A549 (cell line): ENCODE results near the gene ITGA5. TPM values are rescaled to one million over a fixed set of nuclear protein-coding genes. Genes with fewer than 3 reads are reported as not detected.

Experiments
- ATAC-seq, 2 experiments: fragments of 200-7000 bp in 1 of 2; fragments of >200 bp in 1 of 2; cut with Nextera tagmentation in 1 of 2; cut with Tn5 transposase in 1 of 2; 3 replicates each; pipeline versions ENCODE4 v1.8.0 to v1.9.1; 2018 to 2020; ENCODE audit warnings: mild to moderate bottlenecking in 1 of 2, moderate library complexity in 1 of 2
- CTCF ChIA-PET: fragments of 300-600 bp; sonication (Branson Sonifier 250); formaldehyde crosslinking; extraction: SDS; loops from one replicate; lab custom pipeline; 2021; ENCODE audit warnings: antibody characterized with exemption, inconsistent platforms; lab: Yijun Ruan, JAX
- POLR2A ChIA-PET: fragments of 350-600 bp; formaldehyde crosslinking; extraction: SDS; loops from one replicate; lab custom pipeline; 2021; ENCODE audit warnings: antibody characterized with exemption, inconsistent platforms; lab: Yijun Ruan, JAX
- DNase-seq, 2 experiments: peaks; one replicate each; pipeline versions ENCODE4 v3.0.0 to v3.0.0-alpha.2; 2011 to 2016; ENCODE audit warnings: low read depth in 1 of 2, low spot score in 1 of 2
- FAIRE-seq: peaks from 2 replicates; lab custom pipeline; 2011; peaks lifted over from hg19 to GRCh38; lab: Jason Lieb, UNC
- H3K27ac ChIP-seq, 2 experiments: fragments of >200 bp; sonication (Bioruptor Twin); formaldehyde crosslinking; 3 replicates each; pipeline ENCODE4 v1.5.1; 2016 to 2017
- H3K4me1 ChIP-seq: fragments of >200 bp; sonication (Bioruptor Twin); formaldehyde crosslinking; 3 replicates; pipeline ENCODE4 v1.6.1; 2016
- H3K4me2 ChIP-seq: fragments of >200 bp; sonication (Bioruptor Twin); formaldehyde crosslinking; 3 replicates; pipeline ENCODE4 v1.6.1; 2016
- H3K4me3 ChIP-seq: fragments of >200 bp; sonication (Bioruptor Twin); formaldehyde crosslinking; 3 replicates; pipeline ENCODE4 v1.5.1; 2016
- H3K9me3 ChIP-seq: fragments of >200 bp; sonication (Bioruptor Twin); formaldehyde crosslinking; 3 replicates; pipeline ENCODE4 v1.6.1; 2016
- ATOH8 ChIP-seq: fragments of 250-450 bp; sonication (Bioruptor Pico); IDR thresholded peaks from 2 replicates; pipeline ENCODE4 v1.5.0; 2020; ENCODE audit warnings: low read depth, mild to moderate bottlenecking, moderate library complexity
- CHD2 ChIP-seq: fragments of 150-350 bp; IDR thresholded peaks from 2 replicates; pipeline ENCODE4 v1.6.1; 2014; ENCODE audit warnings: low read length; ENCODE audit not compliant: partially characterized antibody
- E2F6 ChIP-seq: IDR thresholded peaks from 2 replicates; pipeline ENCODE4 v1.6.1; 2012; ENCODE audit warnings: low read depth, borderline replicate concordance
- EHMT2 ChIP-seq: fragments of 200-600 bp; sonication (generic); IDR thresholded peaks from 2 replicates; pipeline ENCODE4 v1.6.1; 2016; ENCODE audit warnings: antibody characterized with exemption, low read depth, mild to moderate bottlenecking, moderate library complexity
- ELK1 ChIP-seq: fragments of 150-350 bp; IDR thresholded peaks from 2 replicates; pipeline ENCODE4 v1.6.1; 2014; ENCODE audit warnings: low read depth, mild to moderate bottlenecking, low read length
- FOSB ChIP-seq: fragments of 250-450 bp; sonication (Bioruptor Pico); IDR thresholded peaks from 2 replicates; pipeline ENCODE4 v1.5.0; 2020; ENCODE audit warnings: mild to moderate bottlenecking, moderate library complexity
- GATA3 ChIP-seq: IDR thresholded peaks from 2 replicates; pipeline ENCODE4 v1.6.1; 2012; ENCODE audit warnings: borderline replicate concordance
- HEYL ChIP-seq: fragments of 250-450 bp; sonication (Bioruptor Pico); IDR thresholded peaks from 2 replicates; pipeline ENCODE4 v1.8.0; 2021; ENCODE audit warnings: mild to moderate bottlenecking, moderate library complexity
- HOXB13 ChIP-seq: fragments of 250-450 bp; sonication (Bioruptor Pico); IDR thresholded peaks from 2 replicates; pipeline ENCODE4 v1.5.0; 2020; ENCODE audit warnings: low read depth, mild to moderate bottlenecking, moderate library complexity
- JUN ChIP-seq, 2 experiments: fragments of >200 bp; sonication (Bioruptor Twin); formaldehyde crosslinking; IDR thresholded peaks; 2 replicates in 1 of 2; 3 replicates in 1 of 2; pipeline ENCODE4 v1.6.1; 2016 to 2017
- MAFK ChIP-seq: fragments of 450-650 bp; IDR thresholded peaks from 2 replicates; pipeline ENCODE4 v1.6.1; 2014; ENCODE audit not compliant: partially characterized antibody
- MYC ChIP-seq: IDR thresholded peaks from 2 replicates; pipeline ENCODE4 v1.6.1; 2012; ENCODE audit warnings: mild to moderate bottlenecking, inconsistent platforms, low read length, improper control_type of control experiment, borderline replicate concordance
- NFE2L2 ChIP-seq: fragments of 150-350 bp; conservative IDR thresholded peaks from 2 replicates; pipeline ENCODE4 v1.6.1; 2014; ENCODE audit warnings: low read length
- PBX3 ChIP-seq: IDR thresholded peaks from 2 replicates; pipeline ENCODE4 v1.6.1; 2012
- PHF8 ChIP-seq: fragments of 200-600 bp; sonication (generic); IDR thresholded peaks from 2 replicates; pipeline ENCODE4 v1.6.1; 2016; ENCODE audit warnings: low read depth, mild to moderate bottlenecking, antibody characterized with exemption, moderate library complexity, borderline replicate concordance
- POLR2A ChIP-seq: IDR thresholded peaks from 2 replicates; pipeline ENCODE4 v1.6.1; 2012; ENCODE audit warnings: mild to moderate bottlenecking, low read length
- POLR2AphosphoS2 ChIP-seq: conservative IDR thresholded peaks from 2 replicates; pipeline ENCODE4 v1.6.1; 2012; ENCODE audit warnings: low read length, improper control_type of control experiment, inconsistent platforms
- RAD21 ChIP-seq, 2 experiments: fragments of >200 bp in 1 of 2; sonication (Bioruptor Twin) in 1 of 2; formaldehyde crosslinking in 1 of 2; IDR thresholded peaks in 1 of 2; conservative IDR thresholded peaks in 1 of 2; 2 replicates in 1 of 2; 3 replicates in 1 of 2; pipeline ENCODE4 v1.6.1; 2012 to 2018; ENCODE audit warnings: inconsistent platforms in 1 of 2
- RCOR1 ChIP-seq: fragments of 150-350 bp; IDR thresholded peaks from 2 replicates; pipeline ENCODE4 v1.6.1; 2014; ENCODE audit warnings: antibody characterized with exemption, low read length, low read depth
- RFX5 ChIP-seq: fragments of 450-650 bp; IDR thresholded peaks from 2 replicates; pipeline ENCODE4 v1.7.1; 2014; ENCODE audit warnings: antibody characterized with exemption, mild to moderate bottlenecking, moderate library complexity
- TFCP2L1 ChIP-seq: fragments of 250-450 bp; sonication (Bioruptor Pico); IDR thresholded peaks from 2 replicates; pipeline ENCODE4 v1.5.0; 2021; ENCODE audit warnings: mild to moderate bottlenecking
- ZFP36 ChIP-seq: fragments of 450-650 bp; IDR thresholded peaks from 2 replicates; pipeline ENCODE4 v1.6.1; 2014; ENCODE audit warnings: borderline replicate concordance; ENCODE audit not compliant: partially characterized antibody
- ZSCAN20 ChIP-seq: fragments of 250-450 bp; sonication (Bioruptor Pico); IDR thresholded peaks from 2 replicates; pipeline ENCODE4 v1.8.0; 2022; ENCODE audit warnings: mild to moderate bottlenecking, moderate library complexity
- WGBS: methylation state at CpG from one replicate; pipeline ENCODE4 v1.1.6; 2017; ENCODE audit errors: missing lambda C conversion rate; 5-methylcytosine and 5-hydroxymethylcytosine counted together
- polyA plus RNA-seq, 4 experiments: library from polyadenylated mRNA; depleted of rRNA in 3 of 4; stranded (reverse); fragments of >200 nt; fragmentation: RNase III in 1 of 4; extraction: RNeasy Plus Mini Kit Qiagen cat#74134 plus additional on column Dnase treatment in 1 of 4; gene quantifications; 2 replicates in 3 of 4; 3 replicates in 1 of 4; pipeline ENCODE4 v1.2.3, GENCODE V29; 2011 to 2017

ITGA5 gene
- polyA plus RNA-seq, 2 of the 4 experiments (the other 2 are of a cell fraction): 27.2 to 31.7 TPM

GRCh38 chr12:54352891-54353874 is 65.9 kb downstream of the ITGA5 start:
- H3K4me1 ChIP-seq: peaks cover 20% of the 10 kb centered on the region
- ChIA-PET CTCF (interaction anchor here (0.9 to 5.1 kb wide), 17 partner anchors 9 to 139 kb away, joined by 3 to 38 read pairs (median 4); partner anchors contain the start of gene COPZ1), POLR2A (interaction anchor here (0.6 to 1.8 kb wide), 2 partner anchors 17 to 73 kb away, joined by 3 to 4 read pairs; partner anchors contain the start of genes CBX5 and HNRNPA1)
- TF ChIP-seq FOSB (CRISPR knock-in tag): no peak
- no peaks in the 10 kb centered on the region for H3K9me3 ChIP-seq
- no peak overlapping the region for H3K4me2 ChIP-seq
- H3K27ac ChIP-seq: no peak overlapping the region
- no peak overlapping the region for H3K4me3 ChIP-seq
- FAIRE-seq (no peak), ATAC-seq (peak; percentile 12; a peak in 4 of 6 replicates), DNase-seq (no peak)
- 67% methylated on average over 1 of the region's 1 CpG for WGBS

- no peak for DNase-seq
- Histone ChIP-seq H3K27ac (no peak overlapping the region), H3K9me3 (no peaks in the 10 kb centered on the region), H3K4me1 (peaks cover 12% of the 10 kb centered on the region; the same call in 1 of the 3 replicates), H3K4me3 (no peak overlapping the region), H3K4me2 (no peak overlapping the region)
- ATAC-seq: no peak
- ChIA-PET POLR2A (interaction anchor here (0.6 to 1.8 kb wide), 2 partner anchors 16 to 72 kb away, joined by 3 to 4 read pairs; partner anchors contain the start of genes CBX5 and HNRNPA1), CTCF (interaction anchor here (0.7 to 5.1 kb wide), 13 partner anchors 9 to 161 kb away, joined by 3 to 38 read pairs (median 5); partner anchors contain the start of gene COPZ1)
- no peak for FAIRE-seq
- WGBS: 94% methylated on average over 21 of the region's 21 CpGs
- no peak for TF ChIP-seq MYC
- TF ChIP-seq RFX5: no peak
- no peak for TF ChIP-seq CHD2
- TF ChIP-seq NFE2L2: no peak
Observed at GRCh38 chr12:54352022-54352531, 67.0 kb downstream of the ITGA5 start.

GRCh38 chr12:54351341-54351740 is 67.7 kb downstream of the ITGA5 start:
- WGBS: 86% methylated on average over 4 of the region's 4 CpGs
- POLR2A ChIA-PET: interaction anchor here (2.1 kb wide), 1 partner anchor 8 kb away, joined by 6 read pairs; no protein-coding TSS in a partner anchor
- H3K4me3 ChIP-seq: no peak overlapping the region
- H3K9me3 ChIP-seq: no peaks in the 10 kb centered on the region
- FAIRE-seq (no peak), ATAC-seq (no peak)
- peaks cover 12% of the 10 kb centered on the region; the same call in 1 of the 3 replicates for H3K4me1 ChIP-seq
- no peak overlapping the region for H3K4me2 ChIP-seq
- TF ChIP-seq RAD21 (conservative IDR thresholded peaks at IDR 0.05 in 1 of 2, IDR thresholded peaks at IDR 0.05 in 1 of 2) (no peak), EHMT2 (no peak), TFCP2L1 (CRISPR knock-in tag) (no peak), HEYL (CRISPR knock-in tag) (no peak), MAFK (no peak), E2F6 (no peak), POLR2AphosphoS2 (no peak)
- TF ChIP-seq, all 56 proteins: peak for 0
- no peak for DNase-seq
- H3K27ac ChIP-seq: no peak overlapping the region
- CTCF ChIA-PET: interaction anchor here (0.8 to 5.1 kb wide), 12 partner anchors 8 to 159 kb away, joined by 3 to 38 read pairs (median 5); no protein-coding TSS in a partner anchor

GRCh38 chr12:54350743-54351142 is 68.3 kb downstream of the ITGA5 start:
- CTCF ChIA-PET: interaction anchor here (0.7 to 5.1 kb wide), 11 partner anchors 11 to 159 kb away, joined by 3 to 38 read pairs (median 4); no protein-coding TSS in a partner anchor
- TF ChIP-seq PHF8 (no peak), JUN (IDR thresholded peaks at IDR 0.05) (no peak), ELK1 (no peak), MYC (no peak), ATOH8 (no peak), MAFK (no peak), GATA3 (no peak), RCOR1 (no peak), HOXB13 (no peak), PBX3 (no peak), POLR2A (no peak), ZSCAN20 (no peak), ZFP36 (no peak)

More at GRCh38 chr12:54350743-54351142, 68.3 kb downstream of the ITGA5 start:
- POLR2A ChIA-PET: interaction anchor here (2.1 kb wide), 1 partner anchor 9 kb away, joined by 6 read pairs; no protein-coding TSS in a partner anchor
- FAIRE-seq (no peak), DNase-seq (no peak), ATAC-seq (no peak)
- Histone ChIP-seq H3K4me1 (peaks cover 12% of the 10 kb centered on the region; the same call in 1 of the 3 replicates), H3K4me3 (no peak overlapping the region), H3K27ac (no peak overlapping the region), H3K9me3 (no peaks in the 10 kb centered on the region), H3K4me2 (no peak overlapping the region)
- 88% methylated on average over 3 of the region's 3 CpGs for WGBS
